Measurements from ENCODE around the gene DGKK. TPM values are rescaled to one million over a fixed set of nuclear protein-coding genes. Genes with fewer than 3 reads are reported as not detected.

DGKK gene
- total RNA-seq, 2 donors from 2014 or later = not detected

- no peak overlapping the region for H3K9ac ChIP-seq (ENCODE audit: low read depth in 2 of 2, low read length in 2 of 2)
- H3K4me3 ChIP-seq = no peak overlapping the region
- intact Hi-C loops (cut with DNase I) = no loop called here
- no peaks in the 10 kb centered on the region for H3K4me1 ChIP-seq
- no peaks in the 10 kb centered on the region for H3K36me3 ChIP-seq
- no peaks in the 10 kb centered on the region for H3K9me3 ChIP-seq
- TF ChIP-seq, protein P1, sequence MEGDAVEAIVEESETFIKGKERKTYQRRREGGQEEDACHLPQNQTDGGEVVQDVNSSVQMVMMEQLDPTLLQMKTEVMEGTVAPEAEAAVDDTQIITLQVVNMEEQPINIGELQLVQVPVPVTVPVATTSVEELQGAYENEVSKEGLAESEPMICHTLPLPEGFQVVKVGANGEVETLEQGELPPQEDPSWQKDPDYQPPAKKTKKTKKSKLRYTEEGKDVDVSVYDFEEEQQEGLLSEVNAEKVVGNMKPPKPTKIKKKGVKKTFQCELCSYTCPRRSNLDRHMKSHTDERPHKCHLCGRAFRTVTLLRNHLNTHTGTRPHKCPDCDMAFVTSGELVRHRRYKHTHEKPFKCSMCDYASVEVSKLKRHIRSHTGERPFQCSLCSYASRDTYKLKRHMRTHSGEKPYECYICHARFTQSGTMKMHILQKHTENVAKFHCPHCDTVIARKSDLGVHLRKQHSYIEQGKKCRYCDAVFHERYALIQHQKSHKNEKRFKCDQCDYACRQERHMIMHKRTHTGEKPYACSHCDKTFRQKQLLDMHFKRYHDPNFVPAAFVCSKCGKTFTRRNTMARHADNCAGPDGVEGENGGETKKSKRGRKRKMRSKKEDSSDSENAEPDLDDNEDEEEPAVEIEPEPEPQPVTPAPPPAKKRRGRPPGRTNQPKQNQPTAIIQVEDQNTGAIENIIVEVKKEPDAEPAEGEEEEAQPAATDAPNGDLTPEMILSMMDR (IDR thresholded peaks at IDR 0.05) = no peak
- no peaks in the 10 kb centered on the region for H3K27me3 ChIP-seq
- no peak for DNase-seq
- no peak overlapping the region for H3K27ac ChIP-seq
Measured at GRCh38 chrX:50393902-50394301, 76.7 kb downstream of the DGKK start.

GRCh38 chrX:50386520-50386919, 84.1 kb downstream of the DGKK start:
- H3K4me1 ChIP-seq = no peaks in the 10 kb centered on the region
- no peaks in the 10 kb centered on the region for H3K36me3 ChIP-seq
- no peak overlapping the region for H3K9ac ChIP-seq (ENCODE audit: low read depth in 2 of 2, low read length in 2 of 2)
- no peak overlapping the region for H3K27ac ChIP-seq
- TF ChIP-seq, protein P1 (IDR thresholded peaks at IDR 0.05) = no peak
- no peaks in the 10 kb centered on the region for H3K27me3 ChIP-seq
- intact Hi-C loops (cut with DNase I) = no loop called here
- no peak for DNase-seq
- no peaks in the 10 kb centered on the region for H3K9me3 ChIP-seq
- no peak overlapping the region for H3K4me3 ChIP-seq

DNA sequence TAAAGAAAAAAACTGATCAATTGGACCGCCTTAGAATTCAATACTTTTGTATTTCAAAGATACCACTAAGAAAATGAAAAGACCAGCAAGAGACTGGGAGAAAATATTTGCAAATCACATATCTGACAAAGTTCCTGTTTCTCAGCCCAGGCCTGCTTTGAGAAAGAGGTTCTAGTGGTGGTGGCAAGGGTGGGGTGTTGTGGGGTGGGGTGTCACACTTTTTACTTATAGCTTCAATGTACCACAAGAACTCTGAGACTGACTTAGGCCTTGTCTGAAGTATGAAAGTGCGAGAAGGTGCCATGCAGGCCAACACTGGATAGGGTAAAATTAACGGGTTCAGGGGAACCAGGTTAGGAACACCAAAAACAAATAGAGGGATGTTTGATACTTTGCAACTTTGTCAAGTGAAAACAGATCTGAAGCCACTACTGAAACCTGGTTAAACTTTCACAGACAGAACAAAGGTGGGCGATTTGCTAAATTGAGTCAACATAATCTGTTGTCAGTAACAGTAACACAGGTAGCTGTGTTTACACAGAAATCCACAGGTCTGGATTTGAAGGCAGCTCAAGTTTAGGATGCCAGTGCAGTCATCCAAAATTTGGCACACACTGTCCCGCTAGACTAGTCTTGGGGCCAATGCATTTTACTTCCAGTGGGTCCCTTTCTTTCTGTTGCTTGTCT, 88.8 kb downstream of the DGKK start:
- H3K27me3 ChIP-seq = no peaks in the 10 kb centered on the region
- intact Hi-C loops (cut with DNase I) = no loop called here
- H3K4me1 ChIP-seq = no peaks in the 10 kb centered on the region
- TF ChIP-seq, protein P1 (IDR thresholded peaks at IDR 0.05) = no peak
- no peak overlapping the region for H3K9ac ChIP-seq (ENCODE audit: low read depth in 2 of 2, low read length in 2 of 2)
- no peak for DNase-seq
- H3K4me3 ChIP-seq = no peak overlapping the region
- H3K27ac ChIP-seq = no peak overlapping the region
- H3K36me3 ChIP-seq = no peaks in the 10 kb centered on the region
- H3K9me3 ChIP-seq = no peaks in the 10 kb centered on the region

DNA sequence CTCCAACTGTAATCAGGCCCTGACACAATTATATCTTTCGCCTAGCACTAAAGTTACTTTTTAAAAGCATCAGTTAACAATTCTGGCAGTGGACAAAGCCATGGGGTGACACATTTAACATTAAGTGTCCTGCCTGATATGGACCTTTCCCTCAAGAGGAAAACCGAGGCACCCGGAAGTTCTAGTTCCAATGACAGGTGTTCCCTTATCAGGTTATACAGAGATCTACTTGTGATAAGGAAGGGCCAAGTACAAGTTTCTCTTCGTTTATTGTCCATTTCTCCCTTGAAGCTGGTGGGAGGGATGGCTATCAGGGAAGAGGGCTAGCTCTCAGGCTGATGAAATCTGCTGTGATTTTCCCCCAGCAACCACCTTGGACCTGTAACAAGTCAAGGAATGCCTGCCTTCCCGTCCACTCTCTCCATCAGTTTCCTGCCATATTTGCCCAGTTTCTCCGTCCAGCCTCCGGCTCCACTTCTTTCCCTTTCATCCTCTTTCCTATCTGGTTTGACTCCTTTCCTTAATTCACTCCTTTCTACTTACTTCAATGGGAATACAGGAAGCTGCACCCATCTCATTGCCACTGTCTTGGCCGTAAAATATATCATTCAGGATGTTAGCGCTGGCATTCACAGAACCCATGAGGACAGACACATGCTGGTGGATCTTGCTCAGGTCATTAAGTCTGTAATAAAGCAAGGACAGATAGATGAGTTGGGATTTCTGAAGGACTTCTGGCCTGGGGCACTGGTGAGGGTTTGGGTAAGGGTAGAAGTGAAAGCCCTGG, 95.0 kb downstream of the DGKK start:
- H3K4me3 ChIP-seq = no peak overlapping the region
- H3K27me3 ChIP-seq = no peaks in the 10 kb centered on the region
- TF ChIP-seq, protein P1 (IDR thresholded peaks at IDR 0.05) = no peak
- H3K4me1 ChIP-seq = no peaks in the 10 kb centered on the region
- H3K9ac ChIP-seq (ENCODE audit: low read depth in 2 of 2, low read length in 2 of 2) = no peak overlapping the region
- no peaks in the 10 kb centered on the region for H3K9me3 ChIP-seq
- peak overlapping the region; percentile 56 for H3K27ac ChIP-seq
- intact Hi-C loops (cut with DNase I) = no loop called here
- H3K36me3 ChIP-seq = no peaks in the 10 kb centered on the region
- DNase-seq = peak; percentile 49

DNA sequence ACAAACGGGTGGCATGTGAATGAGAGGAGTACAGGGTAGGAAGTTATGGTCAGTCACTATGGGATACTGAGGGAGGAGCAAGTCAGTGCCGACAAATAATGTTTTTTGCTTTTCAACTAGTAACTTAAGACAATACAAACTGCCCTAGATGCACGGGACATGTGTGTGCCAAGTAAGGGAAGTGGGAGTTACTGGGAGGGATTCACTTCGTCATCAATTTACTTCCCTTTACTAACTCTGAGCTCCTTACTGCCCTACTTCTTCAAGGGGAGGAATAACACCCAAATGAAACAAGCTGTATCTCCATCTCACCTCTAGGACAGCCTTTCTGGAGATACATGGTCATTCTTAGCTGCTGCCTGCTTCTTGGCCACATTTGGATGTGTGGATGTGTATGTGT, 97.7 kb downstream of the DGKK start:
- no peaks in the 10 kb centered on the region for H3K27me3 ChIP-seq
- H3K4me3 ChIP-seq = no peak overlapping the region
- no peaks in the 10 kb centered on the region for H3K4me1 ChIP-seq
- TF ChIP-seq, protein P1 (IDR thresholded peaks at IDR 0.05) = no peak
- no peak overlapping the region for H3K27ac ChIP-seq
- no peaks in the 10 kb centered on the region for H3K9me3 ChIP-seq
- no peak overlapping the region for H3K9ac ChIP-seq (ENCODE audit: low read depth in 2 of 2, low read length in 2 of 2)
- H3K36me3 ChIP-seq = no peaks in the 10 kb centered on the region
- intact Hi-C loops (cut with DNase I) = no loop called here
- DNase-seq = no peak
